PFSK-1 (cell line): ENCODE results near the gene KMT5B.

Source experiments
- FOXP2 ChIP-seq: optimal IDR thresholded peaks from 2 replicates; pipeline ENCODE3; 2011; ENCODE audit warnings: borderline replicate concordance, control low read depth, inconsistent platforms; ENCODE audit not compliant: insufficient read depth; ENCODE audit errors: extremely low read length, extremely low read depth
- POLR2AphosphoS5 ChIP-seq: IDR thresholded peaks from 2 replicates; pipeline ENCODE4 v1.6.1; 2012; ENCODE audit warnings: low read depth, mild to moderate bottlenecking, control low read depth, low read length, moderate library complexity
- SIN3A ChIP-seq: IDR thresholded peaks from 2 replicates; pipeline ENCODE4 v1.6.1; 2012; ENCODE audit warnings: mild to moderate bottlenecking, low read length, moderate library complexity, borderline replicate concordance; ENCODE audit not compliant: insufficient read depth
- TAF1 ChIP-seq: IDR thresholded peaks from 2 replicates; pipeline ENCODE4 v1.6.1; 2012; ENCODE audit warnings: low read length, control low read depth, borderline replicate concordance; ENCODE audit not compliant: insufficient read depth
- TF ChIP-seq, protein P1 (sequence below), 2 experiments: IDR thresholded peaks; 2 replicates each; pipeline versions ENCODE4 v1.6.1 to v1.8.0; 2011 to 2012; ENCODE audit warnings: low read depth in 2 of 2, low read length in 2 of 2, control low read depth in 1 of 2, inconsistent platforms in 1 of 2, mild to moderate bottlenecking in 1 of 2, moderate library complexity in 1 of 2; ENCODE audit not compliant: insufficient read depth in 1 of 2

The KMT5B gene

DNA sequence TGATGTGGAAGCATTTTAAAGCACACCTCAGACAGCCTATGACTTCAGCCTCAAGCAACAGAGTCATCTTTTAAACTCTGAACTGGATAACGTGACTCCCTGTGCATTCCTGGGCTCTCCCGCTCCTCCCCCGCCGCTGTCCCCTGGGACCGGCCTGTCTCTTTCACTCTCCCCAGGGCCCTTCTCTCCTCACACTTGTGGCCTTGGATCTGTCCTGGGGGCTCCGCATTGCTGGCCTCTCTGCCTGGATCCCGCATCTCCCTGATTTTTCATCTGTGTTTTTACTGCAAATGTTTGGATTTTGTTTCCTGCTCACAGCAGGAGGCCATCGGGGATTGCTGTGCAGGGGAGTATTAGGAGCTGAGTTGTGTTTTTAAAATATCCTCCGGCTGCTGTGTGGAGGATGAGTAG, 43.2 kb upstream of the KMT5B start:
- TF ChIP-seq POLR2AphosphoS5: no peak
- TF ChIP-seq SIN3A: no peak
- no peak for TF ChIP-seq FOXP2
- TF ChIP-seq, protein P1, sequence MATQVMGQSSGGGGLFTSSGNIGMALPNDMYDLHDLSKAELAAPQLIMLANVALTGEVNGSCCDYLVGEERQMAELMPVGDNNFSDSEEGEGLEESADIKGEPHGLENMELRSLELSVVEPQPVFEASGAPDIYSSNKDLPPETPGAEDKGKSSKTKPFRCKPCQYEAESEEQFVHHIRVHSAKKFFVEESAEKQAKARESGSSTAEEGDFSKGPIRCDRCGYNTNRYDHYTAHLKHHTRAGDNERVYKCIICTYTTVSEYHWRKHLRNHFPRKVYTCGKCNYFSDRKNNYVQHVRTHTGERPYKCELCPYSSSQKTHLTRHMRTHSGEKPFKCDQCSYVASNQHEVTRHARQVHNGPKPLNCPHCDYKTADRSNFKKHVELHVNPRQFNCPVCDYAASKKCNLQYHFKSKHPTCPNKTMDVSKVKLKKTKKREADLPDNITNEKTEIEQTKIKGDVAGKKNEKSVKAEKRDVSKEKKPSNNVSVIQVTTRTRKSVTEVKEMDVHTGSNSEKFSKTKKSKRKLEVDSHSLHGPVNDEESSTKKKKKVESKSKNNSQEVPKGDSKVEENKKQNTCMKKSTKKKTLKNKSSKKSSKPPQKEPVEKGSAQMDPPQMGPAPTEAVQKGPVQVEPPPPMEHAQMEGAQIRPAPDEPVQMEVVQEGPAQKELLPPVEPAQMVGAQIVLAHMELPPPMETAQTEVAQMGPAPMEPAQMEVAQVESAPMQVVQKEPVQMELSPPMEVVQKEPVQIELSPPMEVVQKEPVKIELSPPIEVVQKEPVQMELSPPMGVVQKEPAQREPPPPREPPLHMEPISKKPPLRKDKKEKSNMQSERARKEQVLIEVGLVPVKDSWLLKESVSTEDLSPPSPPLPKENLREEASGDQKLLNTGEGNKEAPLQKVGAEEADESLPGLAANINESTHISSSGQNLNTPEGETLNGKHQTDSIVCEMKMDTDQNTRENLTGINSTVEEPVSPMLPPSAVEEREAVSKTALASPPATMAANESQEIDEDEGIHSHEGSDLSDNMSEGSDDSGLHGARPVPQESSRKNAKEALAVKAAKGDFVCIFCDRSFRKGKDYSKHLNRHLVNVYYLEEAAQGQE (IDR thresholded peaks at IDR 0.05; ENCODE audit: insufficient read depth in 1 of 2, low read depth in 2 of 2, low read length in 2 of 2): no peak
- TF ChIP-seq TAF1: no peak

DNA sequence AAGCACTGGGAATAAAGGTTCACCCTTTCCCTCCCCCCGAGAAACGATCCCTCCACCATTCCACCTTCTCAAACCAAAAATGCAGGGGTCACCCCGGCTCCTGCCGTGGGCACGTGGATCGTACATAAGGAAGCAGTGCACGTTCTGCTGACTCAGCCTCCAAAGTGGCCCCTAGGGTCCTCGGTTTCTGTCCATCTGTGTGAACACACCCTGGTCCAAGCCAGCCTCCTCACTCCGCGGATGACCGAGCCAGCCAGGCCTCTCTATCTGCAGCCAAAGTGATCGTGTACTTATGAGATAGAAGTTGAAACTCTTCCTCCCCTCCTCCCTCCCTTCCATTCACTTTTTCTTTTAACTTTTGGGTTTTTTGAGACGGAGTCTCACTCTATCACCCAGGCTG, 42.4 kb upstream of the KMT5B start:
- TF ChIP-seq SIN3A: no peak
- TF ChIP-seq, protein P1 (IDR thresholded peaks at IDR 0.05; ENCODE audit: insufficient read depth in 1 of 2, low read depth in 2 of 2, low read length in 2 of 2): no peak
- TF ChIP-seq POLR2AphosphoS5: no peak

DNA sequence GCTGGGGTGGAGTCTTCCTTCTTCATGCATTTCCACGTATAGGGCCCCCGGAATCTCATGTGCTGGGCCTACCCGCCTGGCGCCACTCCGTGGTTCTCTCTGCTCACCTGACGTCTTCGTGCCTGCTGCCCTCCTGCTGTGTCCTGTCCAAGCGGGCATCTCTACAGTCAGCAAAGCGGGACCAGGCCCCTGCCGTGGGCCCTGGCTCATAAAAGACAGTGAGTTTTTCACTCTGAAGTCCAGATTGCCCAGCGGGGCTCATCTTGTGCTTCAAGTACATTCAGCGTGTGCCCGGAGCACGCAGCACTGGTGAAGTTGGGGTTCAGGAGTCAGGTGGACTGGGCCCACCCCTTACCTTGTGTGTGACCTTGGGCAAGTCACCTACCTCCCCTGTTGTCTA, 41.3 kb upstream of the KMT5B start:
- TF ChIP-seq, protein P1 (IDR thresholded peaks at IDR 0.05; ENCODE audit: insufficient read depth in 1 of 2, low read depth in 2 of 2, low read length in 2 of 2): no peak
- TF ChIP-seq TAF1 (no peak), FOXP2 (no peak), SIN3A (no peak), POLR2AphosphoS5 (no peak)

DNA sequence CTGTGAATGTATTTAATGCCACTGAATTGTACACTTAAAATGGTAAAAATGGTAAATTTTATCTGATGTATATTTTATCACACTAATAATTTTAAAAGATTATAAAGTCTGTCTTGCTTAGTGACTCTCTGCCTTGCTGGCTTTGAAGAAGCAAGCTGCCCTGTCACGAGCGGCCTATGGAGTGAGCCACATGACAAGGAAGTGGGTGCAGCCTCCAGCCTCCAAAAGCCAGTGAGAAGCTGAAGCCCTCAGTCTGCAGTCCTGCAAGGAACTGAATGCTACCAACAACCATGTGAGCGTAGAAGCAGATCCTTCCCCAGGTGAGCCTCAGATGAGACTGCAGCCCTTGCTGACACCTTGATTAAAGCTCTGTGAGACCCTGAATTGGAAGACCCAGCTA, 38.7 kb upstream of the KMT5B start:
- no peak for TF ChIP-seq SIN3A
- no peak for TF ChIP-seq TAF1
- no peak for TF ChIP-seq POLR2AphosphoS5
- TF ChIP-seq, protein P1 (IDR thresholded peaks at IDR 0.05; ENCODE audit: insufficient read depth in 1 of 2, low read depth in 2 of 2, low read length in 2 of 2): no peak
- no peak for TF ChIP-seq FOXP2

DNA sequence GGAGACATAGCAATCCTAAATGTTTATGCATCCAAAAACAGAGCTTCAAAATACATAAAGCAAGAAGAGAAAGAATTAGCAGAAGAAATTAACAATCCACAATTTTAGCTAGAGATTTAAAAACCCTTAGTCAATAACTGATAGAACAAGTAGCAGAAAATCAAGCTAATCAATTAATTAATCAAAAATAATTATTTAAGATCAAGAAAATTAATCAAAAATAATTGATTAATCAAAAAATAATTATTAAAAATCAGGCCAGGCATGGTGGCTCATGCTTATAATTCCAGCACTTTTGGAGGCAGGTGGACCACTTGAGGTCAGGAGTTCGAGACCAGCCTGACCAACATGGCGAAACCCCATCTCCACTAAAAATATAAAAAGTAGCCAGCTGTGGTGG, 29.5 kb upstream of the KMT5B start:
- TF ChIP-seq TAF1 (no peak), POLR2AphosphoS5 (no peak), FOXP2 (no peak), SIN3A (no peak)
- TF ChIP-seq, protein P1 (IDR thresholded peaks at IDR 0.05; ENCODE audit: insufficient read depth in 1 of 2, low read depth in 2 of 2, low read length in 2 of 2): no peak
